HG02798 (cell line): ENCODE results near the gene CST4.
"Not testable (repeated sequence)": the region's sequence is repeated elsewhere in the genome, so short reads cannot be mapped to it uniquely, and the experiment has no call there.

Experiments
- ATAC-seq: cut with Tn5 transposase; IDR thresholded peaks from one replicate; pipeline ENCODE4 v1.9.1; 2021; ENCODE audit warnings: mild to moderate bottlenecking; ENCODE audit not compliant: unreplicated experiment, poor library complexity

Gene CST4

GRCh38 chr20:23663180-23663579 lies 25.7 kb downstream of the CST4 start:
- ATAC-seq: no peak

GRCh38 chr20:23662276-23662870 lies 26.5 kb downstream of the CST4 start:
- ATAC-seq: no peak

GRCh38 chr20:23661002-23661429 lies 27.8 kb downstream of the CST4 start:
- no peak for ATAC-seq

GRCh38 chr20:23659989-23660837 lies 28.6 kb downstream of the CST4 start:
- ATAC-seq: no peak

GRCh38 chr20:23659610-23659988 lies 29.2 kb downstream of the CST4 start:
- not testable (repeated sequence) for ATAC-seq

GRCh38 chr20:23658989-23659609 lies 29.7 kb downstream of the CST4 start:
- ATAC-seq: no peak

- ATAC-seq: no peak
Measured at GRCh38 chr20:23658336-23658735, 30.5 kb downstream of the CST4 start.

GRCh38 chr20:23657202-23657601 lies 31.6 kb downstream of the CST4 start:
- no peak for ATAC-seq

- no peak for ATAC-seq
Measured at GRCh38 chr20:23656372-23656771, 32.5 kb downstream of the CST4 start.

- no peak for ATAC-seq
Measured at GRCh38 chr20:23655491-23656211, 33.2 kb downstream of the CST4 start.

- ATAC-seq: no peak
Measured at GRCh38 chr20:23654717-23655116, 34.1 kb downstream of the CST4 start.

- no peak for ATAC-seq
Measured at GRCh38 chr20:23654000-23654399, 34.8 kb downstream of the CST4 start.

- ATAC-seq: no peak
Measured at GRCh38 chr20:23653400-23653938, 35.4 kb downstream of the CST4 start.

- no peak for ATAC-seq
Measured at GRCh38 chr20:23652926-23653325, 35.9 kb downstream of the CST4 start.

- no peak for ATAC-seq
Measured at GRCh38 chr20:23652371-23652770, 36.5 kb downstream of the CST4 start.

- no peak for ATAC-seq
Measured at GRCh38 chr20:23651117-23651516, 37.7 kb downstream of the CST4 start.

GRCh38 chr20:23649830-23650417 lies 38.9 kb downstream of the CST4 start:
- no peak for ATAC-seq

GRCh38 chr20:23649242-23649641 lies 39.6 kb downstream of the CST4 start:
- no peak for ATAC-seq

- ATAC-seq: no peak
Measured at GRCh38 chr20:23647346-23647745, 41.5 kb downstream of the CST4 start.
